Measurements from ENCODE around the gene KIR3DL3. TPM values are rescaled to one million over a fixed set of nuclear protein-coding genes. Genes with fewer than 3 reads are reported as not detected.
"Not testable (repeated sequence)": the region's sequence is repeated elsewhere in the genome, so short reads cannot be mapped to it uniquely, and the experiment has no call there.

KIR3DL3 gene
- total and polyA plus RNA-seq, 4 donors, result not detected

- Histone ChIP-seq H3K36me3 (ENCODE audit: control insufficient read depth in 4 of 4, insufficient read depth in 4 of 4, low read length in 4 of 4) (no peaks in the 10 kb centered on the region), H3K9ac (ENCODE audit: insufficient read depth in 1 of 2, low read length in 2 of 2) (no peak overlapping the region), H3K4me3 (no peak overlapping the region), H3K4me1 (ENCODE audit: control insufficient read depth in 5 of 5, insufficient read depth in 5 of 5, low read length in 5 of 5) (no peaks in the 10 kb centered on the region), H3K27ac (ENCODE audit: low read depth in 1 of 2, low read length in 1 of 2) (no peak overlapping the region), H3K27me3 (ENCODE audit: control insufficient read depth in 3 of 3, insufficient read depth in 3 of 3, low read length in 2 of 3) (no peaks in the 10 kb centered on the region), H3K9me3 (ENCODE audit: control insufficient read depth in 4 of 4, insufficient read depth in 3 of 4, low read length in 3 of 4) (no peaks in the 10 kb centered on the region)
- no peak for ATAC-seq (ENCODE audit: insufficient read depth, low FRiP score)
- 68 to 78% methylated on average over 5 of the region's 5 CpGs for WGBS, 2 donors
- DNase-seq, result no peak
- no peak for TF ChIP-seq CTCF (IDR thresholded peaks at IDR 0.05; ENCODE audit: control extremely low read depth, extremely low read depth)
These were observed 29.6 kb upstream of the KIR3DL3 start for GRCh38 chr19:54694648-54695047.

- Histone ChIP-seq H3K4me1 (ENCODE audit: control insufficient read depth in 5 of 5, insufficient read depth in 5 of 5, low read length in 5 of 5) (no peaks in the 10 kb centered on the region), H3K27me3 (ENCODE audit: control insufficient read depth in 3 of 3, insufficient read depth in 3 of 3, low read length in 2 of 3) (no peaks in the 10 kb centered on the region), H3K9ac (ENCODE audit: insufficient read depth in 1 of 2, low read length in 2 of 2) (no peak overlapping the region), H3K27ac (ENCODE audit: low read depth in 1 of 2, low read length in 1 of 2) (no peak overlapping the region), H3K36me3 (ENCODE audit: control insufficient read depth in 4 of 4, insufficient read depth in 4 of 4, low read length in 4 of 4) (no peaks in the 10 kb centered on the region), H3K4me3 (no peak overlapping the region), H3K9me3 (ENCODE audit: control insufficient read depth in 4 of 4, insufficient read depth in 3 of 4, low read length in 3 of 4) (no peaks in the 10 kb centered on the region)
- TF ChIP-seq CTCF (IDR thresholded peaks at IDR 0.05; ENCODE audit: control extremely low read depth, extremely low read depth), result no peak
- 57 to 60% methylated on average over 8 of the region's 8 CpGs for WGBS, 2 donors
- ATAC-seq (ENCODE audit: insufficient read depth, low FRiP score) (no peak), DNase-seq (no peak)
These were observed 28.1 kb upstream of the KIR3DL3 start for GRCh38 chr19:54696117-54696548.

- H3K4me1 ChIP-seq (ENCODE audit: control insufficient read depth in 5 of 5, insufficient read depth in 5 of 5, low read length in 5 of 5), result no peaks in the 10 kb centered on the region
- H3K27me3 ChIP-seq (ENCODE audit: control insufficient read depth in 3 of 3, insufficient read depth in 3 of 3, low read length in 2 of 3), result no peaks in the 10 kb centered on the region
- 21 to 45% methylated on average over 2 of the region's 2 CpGs for WGBS, 2 donors
- no peak overlapping the region for H3K27ac ChIP-seq (ENCODE audit: low read depth in 1 of 2, low read length in 1 of 2)
- H3K9me3 ChIP-seq (ENCODE audit: control insufficient read depth in 4 of 4, insufficient read depth in 3 of 4, low read length in 3 of 4), result no peaks in the 10 kb centered on the region
- ATAC-seq (ENCODE audit: insufficient read depth, low FRiP score) (no peak), DNase-seq (no peak)
- no peak for TF ChIP-seq CTCF (IDR thresholded peaks at IDR 0.05; ENCODE audit: control extremely low read depth, extremely low read depth)
- no peak overlapping the region for H3K4me3 ChIP-seq
- H3K36me3 ChIP-seq (ENCODE audit: control insufficient read depth in 4 of 4, insufficient read depth in 4 of 4, low read length in 4 of 4), result no peaks in the 10 kb centered on the region
- H3K9ac ChIP-seq (ENCODE audit: insufficient read depth in 1 of 2, low read length in 2 of 2), result no peak overlapping the region
These were observed 27.5 kb upstream of the KIR3DL3 start for GRCh38 chr19:54696766-54697165.

GRCh38 chr19:54697716-54698115, 26.5 kb upstream of the KIR3DL3 start:
- H3K9me3 ChIP-seq (ENCODE audit: control insufficient read depth in 4 of 4, insufficient read depth in 3 of 4, low read length in 3 of 4); ATAC-seq (ENCODE audit: insufficient read depth, low FRiP score); H3K36me3 ChIP-seq (ENCODE audit: control insufficient read depth in 4 of 4, insufficient read depth in 4 of 4, low read length in 4 of 4); H3K4me1 ChIP-seq (ENCODE audit: control insufficient read depth in 5 of 5, insufficient read depth in 5 of 5, low read length in 5 of 5); H3K4me3 ChIP-seq; H3K9ac ChIP-seq (ENCODE audit: insufficient read depth in 1 of 2, low read length in 2 of 2); DNase-seq; H3K27me3 ChIP-seq (ENCODE audit: control insufficient read depth in 3 of 3, insufficient read depth in 3 of 3, low read length in 2 of 3); H3K27ac ChIP-seq (ENCODE audit: low read depth in 1 of 2, low read length in 1 of 2): not testable (repeated sequence)
- WGBS, 2 donors, result 78 to 88% methylated on average over 13 of the region's 13 CpGs

Measured in lung (tissue), 12 donors.